PC-3 (cell line): ENCODE measurements around the gene IMPACT.

ENCODE experiments used
- EZH2 ChIP-seq: fragments of 300-600 bp; sonication (generic); IDR thresholded peaks from one replicate; pipeline ENCODE4 v1.6.1; 2017; ENCODE audit warnings: antibody characterized with exemption, mild to moderate bottlenecking, low read length; ENCODE audit not compliant: unreplicated experiment
- EZH2phosphoT487 ChIP-seq: fragments of 300-600 bp; sonication (generic); IDR thresholded peaks from 2 replicates; pipeline ENCODE4 v1.6.1; 2018; ENCODE audit warnings: mild to moderate bottlenecking, antibody characterized with exemption, low read length, borderline replicate concordance
- TF ChIP-seq, protein P1 (sequence below): fragments of 300-600 bp; sonication (generic); conservative IDR thresholded peaks from 2 replicates; pipeline ENCODE4 v1.5.1; 2017; ENCODE audit warnings: antibody characterized with exemption, low read depth, mild to moderate bottlenecking, low read length

DNA sequence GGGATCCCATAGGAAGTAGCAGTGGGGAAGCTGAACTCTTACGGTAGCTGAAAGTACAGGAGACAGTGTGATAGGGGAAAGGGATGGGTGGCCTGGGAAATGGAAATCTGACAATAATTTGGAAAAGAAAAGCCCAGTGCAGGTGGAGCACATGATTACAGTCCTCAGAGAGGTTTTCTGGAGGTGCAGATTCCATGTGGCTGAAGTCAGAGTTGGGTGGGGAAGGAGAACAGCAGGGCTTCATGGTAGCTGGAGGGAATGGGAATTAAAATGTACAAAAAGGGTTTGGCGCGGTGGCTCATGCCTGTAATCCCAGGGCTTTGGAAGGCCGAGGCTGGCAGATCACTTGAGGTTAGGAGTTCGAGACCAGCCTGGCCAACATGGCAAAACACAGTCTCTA, 46.1 kb downstream of the IMPACT start:
- TF ChIP-seq, protein P1, sequence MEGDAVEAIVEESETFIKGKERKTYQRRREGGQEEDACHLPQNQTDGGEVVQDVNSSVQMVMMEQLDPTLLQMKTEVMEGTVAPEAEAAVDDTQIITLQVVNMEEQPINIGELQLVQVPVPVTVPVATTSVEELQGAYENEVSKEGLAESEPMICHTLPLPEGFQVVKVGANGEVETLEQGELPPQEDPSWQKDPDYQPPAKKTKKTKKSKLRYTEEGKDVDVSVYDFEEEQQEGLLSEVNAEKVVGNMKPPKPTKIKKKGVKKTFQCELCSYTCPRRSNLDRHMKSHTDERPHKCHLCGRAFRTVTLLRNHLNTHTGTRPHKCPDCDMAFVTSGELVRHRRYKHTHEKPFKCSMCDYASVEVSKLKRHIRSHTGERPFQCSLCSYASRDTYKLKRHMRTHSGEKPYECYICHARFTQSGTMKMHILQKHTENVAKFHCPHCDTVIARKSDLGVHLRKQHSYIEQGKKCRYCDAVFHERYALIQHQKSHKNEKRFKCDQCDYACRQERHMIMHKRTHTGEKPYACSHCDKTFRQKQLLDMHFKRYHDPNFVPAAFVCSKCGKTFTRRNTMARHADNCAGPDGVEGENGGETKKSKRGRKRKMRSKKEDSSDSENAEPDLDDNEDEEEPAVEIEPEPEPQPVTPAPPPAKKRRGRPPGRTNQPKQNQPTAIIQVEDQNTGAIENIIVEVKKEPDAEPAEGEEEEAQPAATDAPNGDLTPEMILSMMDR: no peak
- no peak for TF ChIP-seq EZH2
- TF ChIP-seq EZH2phosphoT487: no peak
